ENCODE data around the gene RABEP2.
"Not testable (repeated sequence)": the region's sequence is repeated elsewhere in the genome, so short reads cannot be mapped to it uniquely, and the experiment has no call there.

Gene RABEP2

DNA sequence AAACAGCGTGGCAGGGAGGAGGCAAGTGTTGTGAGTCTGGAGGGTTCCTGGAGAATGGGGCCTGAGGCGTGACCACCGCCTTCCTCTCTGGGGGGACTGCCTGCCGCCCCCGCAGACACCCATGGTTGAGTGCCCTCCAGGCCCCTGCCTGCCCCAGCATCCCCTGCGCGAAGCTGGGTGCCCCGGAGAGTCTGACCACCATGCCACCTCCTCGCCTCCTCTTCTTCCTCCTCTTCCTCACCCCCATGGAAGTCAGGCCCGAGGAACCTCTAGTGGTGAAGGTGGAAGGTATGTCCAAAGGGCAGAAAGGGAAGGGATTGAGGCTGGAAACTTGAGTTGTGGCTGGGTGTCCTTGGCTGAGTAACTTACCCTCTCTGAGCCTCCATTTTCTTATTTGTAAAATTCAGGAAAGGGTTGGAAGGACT lies 6.8 kb upstream of the RABEP2 start, which contains the start of gene CD19:
Gene CD19 (plus strand): TSS at position 171 of the 425 bp plus-strand sequence. CDS start 30 bp downstream, at position 201.
- no peak for DNase-seq

- no peak for DNase-seq
Measured at GRCh38 chr16:28930652-28931051, 5.6 kb upstream of the RABEP2 start.

- DNase-seq, result no peak
Measured at GRCh38 chr16:28930203-28930602, 5.2 kb upstream of the RABEP2 start.

DNA sequence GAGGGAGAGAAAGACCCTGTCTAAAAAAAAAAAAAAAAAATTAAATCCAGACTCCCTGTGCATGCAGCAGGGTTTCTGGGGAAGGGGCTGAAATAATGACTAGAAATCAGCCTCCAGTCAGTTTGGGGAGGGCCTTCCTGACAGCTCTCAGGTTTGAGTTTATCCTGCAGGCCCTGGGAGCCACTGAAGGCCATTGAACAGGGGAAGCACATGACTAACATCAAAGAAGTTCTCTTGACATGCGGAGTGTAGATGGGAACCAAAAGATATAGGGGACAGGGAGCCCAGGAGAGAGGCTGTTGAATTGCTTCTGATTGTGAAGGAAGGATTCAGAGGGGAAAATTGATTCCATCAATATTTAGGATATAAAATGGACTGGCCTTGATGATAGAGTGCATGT lies 2.8 kb upstream of the RABEP2 start:
- no peak for DNase-seq

- DNase-seq, result not testable (repeated sequence)
Measured at GRCh38 chr16:28926284-28926683, 1.2 kb upstream of the RABEP2 start.

DNA sequence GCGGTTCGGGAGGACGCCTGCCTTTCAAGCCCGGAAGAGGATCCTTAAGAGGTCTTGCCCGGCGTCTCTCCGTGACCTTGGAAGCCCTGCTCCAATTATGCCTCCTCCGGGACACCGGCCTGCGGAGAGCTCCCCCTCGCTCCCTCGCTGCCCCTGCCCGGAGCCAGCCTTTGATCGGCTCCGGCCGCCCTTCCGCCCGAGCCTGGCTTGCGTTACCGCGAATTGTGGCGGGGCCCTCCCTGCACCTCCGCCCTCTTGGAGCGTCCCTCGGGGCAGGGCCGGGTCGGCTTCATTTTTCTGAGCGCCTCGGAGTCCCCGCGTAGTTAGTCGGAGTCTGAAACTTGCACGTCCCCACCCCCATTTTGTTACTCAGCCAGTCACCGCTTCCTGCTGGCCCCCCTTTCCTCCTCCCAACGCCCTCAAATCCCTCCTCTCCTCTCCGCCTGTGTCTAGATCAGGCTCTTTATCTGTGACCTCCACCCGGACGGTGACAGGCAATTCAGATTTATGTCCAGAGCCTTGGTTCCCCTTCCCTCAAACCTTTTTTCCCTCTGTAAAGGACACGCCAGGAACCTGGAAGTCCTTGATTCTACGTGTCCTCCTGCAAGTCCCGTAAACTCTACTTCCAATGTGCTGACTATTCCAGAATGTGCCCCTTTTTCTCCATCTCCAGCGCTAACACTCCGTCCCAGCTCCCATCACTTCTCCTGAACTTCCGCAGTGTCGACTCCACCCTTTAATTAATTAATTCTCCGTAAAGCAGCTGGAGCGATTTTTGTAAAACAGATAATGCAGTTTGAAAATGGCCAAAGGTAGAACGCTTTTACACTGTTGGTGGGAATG lies 569 bp upstream of the RABEP2 start:
- peak; percentile 47 for DNase-seq

- no peak for DNase-seq
Measured at GRCh38 chr16:28924399-28924761, 658 bp downstream of the RABEP2 start.

DNA sequence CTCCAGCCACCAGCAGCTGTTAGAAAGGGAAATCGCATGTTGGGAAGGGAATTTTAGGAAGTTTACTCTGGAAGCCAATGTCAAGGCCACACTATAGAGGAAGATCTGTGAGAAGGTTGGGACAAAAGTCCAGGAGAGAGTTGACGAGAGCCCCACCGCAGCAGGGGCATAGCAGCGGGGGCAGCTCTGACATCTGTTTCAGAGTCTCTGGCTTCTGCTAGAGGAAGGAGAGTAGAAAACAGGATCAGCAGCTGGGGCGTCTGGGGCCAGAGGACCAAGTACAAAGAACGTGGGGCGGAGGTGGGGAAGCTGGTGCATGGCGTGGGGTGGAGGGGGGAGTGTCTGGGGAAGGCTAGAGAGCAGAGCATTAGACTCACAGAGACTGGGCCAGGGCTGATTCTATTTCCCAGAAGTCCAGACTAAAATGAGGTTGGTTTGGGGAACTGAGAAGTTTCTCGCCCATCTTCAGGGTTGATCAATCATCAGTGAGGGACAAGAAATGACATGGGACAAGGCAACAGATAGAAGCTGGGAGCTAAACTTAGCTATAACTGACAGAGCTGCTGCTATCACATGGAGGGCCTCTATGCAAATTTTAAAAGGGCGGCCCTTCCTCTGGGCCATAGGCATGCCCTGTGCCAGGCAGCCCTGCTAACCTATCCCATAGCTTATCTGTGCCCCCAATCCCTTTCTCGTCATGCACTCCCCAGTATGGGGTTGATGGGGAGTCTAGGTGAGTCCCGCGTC lies 1.2 kb downstream of the RABEP2 start:
- no peak for DNase-seq

- DNase-seq, result no peak
Measured at GRCh38 chr16:28923231-28923587, 1.8 kb downstream of the RABEP2 start.

DNA sequence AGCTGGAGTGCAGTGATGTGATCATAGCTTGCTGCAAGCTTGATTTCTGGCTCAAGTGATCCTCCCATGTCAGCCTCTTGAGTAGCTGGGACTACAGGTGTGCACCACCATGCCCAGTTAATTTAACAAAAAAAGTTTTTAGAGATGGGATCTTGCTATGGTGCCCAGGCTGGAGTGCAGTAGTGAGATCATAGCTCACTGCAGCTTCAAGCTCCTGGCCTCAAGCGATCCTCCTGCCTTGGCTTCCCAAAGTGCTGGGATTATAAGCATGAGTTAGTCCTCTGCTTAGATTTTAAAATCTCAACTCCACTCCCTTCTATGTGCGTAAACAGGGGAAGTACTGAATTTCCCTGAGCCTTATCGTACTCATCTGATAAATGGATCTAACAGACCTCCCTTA lies 6.3 kb downstream of the RABEP2 start:
- DNase-seq, result no peak

DNA sequence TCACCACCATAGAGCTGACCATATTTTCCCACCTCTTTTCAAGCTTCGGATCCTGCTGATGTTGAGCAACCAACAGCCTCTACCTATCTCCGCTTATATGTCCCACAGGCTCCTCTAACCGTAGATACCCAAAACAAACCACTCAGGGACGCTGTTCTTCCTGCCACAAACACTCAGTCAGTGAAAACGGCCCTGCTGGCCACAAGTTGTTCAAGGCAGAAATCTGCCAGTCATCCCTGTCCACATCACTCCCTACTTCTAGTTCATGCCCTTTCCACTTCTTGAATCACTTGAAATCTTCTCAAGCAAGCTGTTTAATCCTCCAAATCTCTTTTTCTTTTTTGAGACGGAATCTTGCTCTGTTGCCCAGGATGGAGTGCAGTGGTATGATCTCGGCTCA lies 7.9 kb downstream of the RABEP2 start:
- no peak for DNase-seq

DNA sequence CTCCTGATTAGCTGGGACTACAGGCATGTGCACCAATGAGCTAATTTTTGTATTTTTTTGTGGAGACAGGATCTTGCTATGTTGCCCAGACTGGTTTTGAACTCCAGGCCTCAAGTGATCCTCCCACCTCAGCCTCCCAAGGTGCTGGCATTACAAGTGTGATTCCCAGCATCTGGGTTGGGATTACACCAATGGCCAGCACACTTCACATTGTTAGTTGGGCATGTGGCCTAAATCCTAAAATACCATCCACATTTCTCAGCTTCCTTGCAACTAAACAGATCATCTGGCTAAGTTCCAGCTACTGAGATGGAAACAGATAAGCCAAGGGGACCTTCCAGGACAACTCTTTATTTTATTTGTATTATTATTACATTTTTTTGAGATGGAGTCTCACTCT lies 9.9 kb downstream of the RABEP2 start:
- DNase-seq, result no peak

GRCh38 chr16:28913946-28914724 lies 10.9 kb downstream of the RABEP2 start:
- DNase-seq, result peak; percentile 13

- DNase-seq, result no peak
Measured at GRCh38 chr16:28912558-28912957, 12.5 kb downstream of the RABEP2 start.

DNA sequence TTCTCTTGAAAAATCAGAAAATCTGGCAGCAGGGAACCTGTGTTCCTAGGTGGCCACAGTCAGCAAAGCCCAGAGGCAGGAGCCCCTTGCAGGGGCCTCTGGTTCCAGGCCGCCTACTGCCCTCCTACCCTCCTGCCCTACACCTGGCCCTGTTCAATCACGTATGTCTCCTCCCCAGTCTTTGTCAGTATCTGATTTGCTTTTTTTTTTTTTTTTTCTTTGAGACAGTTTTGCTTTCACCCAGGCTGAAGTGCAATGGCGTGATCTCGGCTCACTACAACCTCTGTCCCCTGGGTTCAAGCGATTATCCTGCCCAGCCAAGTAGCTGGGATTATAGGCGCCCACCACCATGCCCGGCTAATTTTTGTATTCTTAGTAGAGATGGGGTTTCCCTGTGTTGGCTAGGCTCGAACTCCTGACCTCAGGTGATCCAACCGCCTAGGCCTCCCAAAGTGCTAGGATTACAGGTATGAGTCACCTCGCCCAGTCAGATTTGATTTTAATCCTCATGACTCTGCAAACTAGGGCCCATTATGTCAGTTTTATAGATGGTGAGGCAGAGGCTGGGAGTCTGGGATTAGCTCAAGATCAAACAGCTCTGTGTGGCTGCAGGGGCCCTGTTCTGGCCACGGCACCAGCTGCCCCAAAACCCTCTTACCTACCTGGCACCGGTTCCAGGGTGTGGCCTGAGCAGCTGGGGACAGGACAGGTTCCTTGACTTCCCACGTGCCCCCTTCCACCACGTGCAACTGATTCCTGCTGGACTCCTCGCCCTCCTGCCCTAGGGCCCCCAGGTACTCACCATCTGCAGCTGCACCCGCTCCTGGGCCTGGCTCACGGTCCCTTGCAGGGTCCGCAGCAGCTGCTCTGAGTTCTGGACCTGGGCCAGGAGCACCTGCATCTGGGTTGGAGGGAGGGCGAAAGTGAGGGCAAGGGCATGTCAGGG lies 14.7 kb downstream of the RABEP2 start:
- peak; percentile 38 for DNase-seq

- no peak for DNase-seq
Measured at GRCh38 chr16:28905800-28906372, 19.2 kb downstream of the RABEP2 start.

DNA sequence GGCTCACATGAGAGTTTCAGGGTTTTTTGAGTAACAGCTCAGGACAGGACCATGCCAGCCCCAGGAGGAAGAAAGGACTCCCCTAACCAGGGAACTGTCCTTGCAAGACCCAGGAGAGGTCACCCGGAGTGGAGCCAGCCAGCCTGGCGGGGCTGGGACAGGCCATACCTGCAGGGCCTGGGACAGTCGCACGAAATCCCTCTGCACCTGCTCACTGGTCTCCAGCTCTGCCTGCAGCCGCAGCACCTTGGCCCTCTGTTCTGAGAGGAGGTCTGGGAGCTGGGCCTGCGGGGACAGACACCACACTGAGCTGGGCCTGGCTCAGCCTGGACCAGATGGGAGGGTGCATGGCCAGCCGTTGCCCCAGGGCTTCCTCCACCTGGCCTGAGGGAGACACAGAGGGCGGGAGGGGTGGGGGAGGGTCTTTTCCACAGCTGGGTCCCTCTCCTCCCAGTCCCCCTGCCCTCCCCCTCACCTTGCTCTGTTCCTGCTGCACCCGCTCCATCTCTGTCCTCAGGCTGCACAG lies 19.7 kb downstream of the RABEP2 start:
- no peak for DNase-seq

DNA sequence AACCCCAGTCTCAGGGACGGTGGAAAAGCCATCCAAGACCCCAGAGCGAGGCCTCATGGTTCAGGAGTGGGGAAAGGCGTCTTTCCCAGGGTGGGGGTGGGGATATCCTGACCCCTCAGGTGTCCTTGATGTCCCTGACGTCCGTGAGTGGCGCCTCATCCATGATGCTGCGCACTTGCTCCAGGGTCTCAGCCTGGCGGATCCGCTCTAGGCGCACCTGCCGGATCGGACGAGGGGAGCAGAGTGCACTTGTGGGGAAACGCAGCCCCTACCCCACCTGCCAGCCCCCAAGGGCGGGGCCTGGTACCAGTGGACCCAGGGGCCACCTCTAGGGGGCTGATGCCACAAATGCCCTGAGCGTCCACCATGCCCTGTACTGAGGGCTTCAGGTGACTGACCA lies 20.2 kb downstream of the RABEP2 start:
- DNase-seq, result no peak

DNA sequence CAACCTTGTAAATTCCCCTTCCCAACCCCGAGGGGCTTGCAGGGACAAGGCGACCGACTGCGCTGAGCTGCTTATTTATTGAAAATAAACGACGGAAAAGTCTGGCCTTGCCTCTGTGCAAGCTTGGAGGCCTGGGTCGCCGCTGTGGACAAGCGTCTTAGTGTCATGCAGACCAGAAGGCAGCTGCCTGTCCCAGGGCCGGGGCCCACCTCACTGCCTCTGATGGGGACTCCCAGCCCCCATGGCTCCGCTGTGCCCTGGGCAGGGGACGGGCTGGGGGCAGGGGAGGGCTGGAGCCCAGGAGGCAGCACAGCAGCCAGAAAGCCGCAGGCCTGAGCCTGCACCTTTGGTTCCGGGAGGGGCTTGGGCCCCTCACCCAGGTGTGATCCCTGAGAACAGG lies 20.7 kb downstream of the RABEP2 start:
- DNase-seq, result no peak

DNA sequence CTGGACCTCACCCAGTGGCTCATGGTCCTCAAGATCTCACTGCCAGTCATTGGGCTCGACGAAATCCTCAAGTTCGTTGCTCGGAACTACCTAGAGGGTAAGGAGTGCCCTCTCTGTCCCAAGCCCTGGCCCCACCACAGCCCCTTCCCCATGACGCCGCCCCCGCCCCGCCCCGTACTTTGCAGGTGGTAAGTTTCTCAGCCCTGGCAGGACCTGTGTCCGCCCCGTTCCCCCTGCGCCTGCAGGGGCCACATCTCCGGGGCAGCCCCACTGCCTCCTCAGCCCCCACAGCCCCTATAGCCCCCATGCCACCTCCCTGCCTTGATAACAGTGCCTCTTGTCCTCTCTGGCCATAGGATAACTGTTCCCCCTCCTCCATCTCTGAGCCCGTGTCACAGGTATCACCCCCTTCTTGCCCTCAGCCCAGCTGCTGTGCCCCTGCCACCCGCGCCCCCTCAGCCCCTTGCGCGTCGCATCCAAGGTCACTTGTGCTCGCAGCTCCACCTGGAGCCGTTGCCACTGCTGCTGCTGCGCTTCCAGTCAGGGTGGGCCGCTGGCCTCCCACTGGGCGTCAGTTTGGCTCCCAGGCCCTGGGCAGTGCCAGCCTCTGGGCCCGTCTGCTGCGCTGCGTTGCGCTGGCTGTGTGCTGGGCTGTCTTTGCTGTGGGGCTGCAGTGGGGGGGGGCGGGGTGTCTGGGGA lies 21.5 kb downstream of the RABEP2 start:
- no peak for DNase-seq

GRCh38 chr16:28902909-28903308 lies 22.1 kb downstream of the RABEP2 start:
- DNase-seq, result no peak

Data from SHP77 treated with DMSO at 0.1 percent for 48 hours (cell line).